Loucy (cell line): ENCODE data around the gene MAML3.
A peak's percentile ranks its signal among the peaks of the same experiment; 100 is the strongest.

Experiments
- H2AFZ ChIP-seq: fragments of 200-600 bp; sonication (generic); 2 replicates; pipeline ENCODE4 v1.6.0; 2016; ENCODE audit warnings: antibody characterized with exemption, mild to moderate bottlenecking, low read length, moderate library complexity
- H3F3A ChIP-seq: fragments of 200-600 bp; 2 replicates; pipeline ENCODE4 v1.6.0; 2016; ENCODE audit warnings: antibody characterized with exemption, low read depth, mild to moderate bottlenecking
- H3K27me3 ChIP-seq: fragments of 200-600 bp; sonication (generic); 2 replicates; pipeline ENCODE4 v1.6.1; 2014; ENCODE audit warnings: low read length, mild to moderate bottlenecking; ENCODE audit not compliant: insufficient read depth, poor library complexity, severe bottlenecking
- H3K36me3 ChIP-seq: fragments of 200-600 bp; sonication (generic); 2 replicates; pipeline ENCODE4 v1.6.1; 2016; ENCODE audit warnings: low read length; ENCODE audit not compliant: insufficient read depth
- H3K4me1 ChIP-seq: fragments of 200-600 bp; sonication (generic); 2 replicates; pipeline ENCODE4 v1.5.1; 2014; ENCODE audit warnings: low read length, mild to moderate bottlenecking; ENCODE audit not compliant: insufficient read depth, poor library complexity, severe bottlenecking
- H3K4me2 ChIP-seq: fragments of 200-600 bp; sonication (generic); 2 replicates; pipeline ENCODE4 v1.6.0; 2014; ENCODE audit warnings: antibody characterized with exemption, low read length, low read depth, mild to moderate bottlenecking; ENCODE audit not compliant: poor library complexity, severe bottlenecking
- H3K4me3 ChIP-seq: fragments of 200-600 bp; sonication (generic); 2 replicates; pipeline ENCODE4 v1.5.1; 2014; ENCODE audit warnings: low read length, mild to moderate bottlenecking, mixed read lengths; ENCODE audit not compliant: poor library complexity, severe bottlenecking
- H3K79me2 ChIP-seq: fragments of 200-600 bp; sonication (generic); 2 replicates; pipeline ENCODE4 v1.6.1; 2014; ENCODE audit warnings: low read length; ENCODE audit not compliant: insufficient read depth
- H3K9ac ChIP-seq: fragments of 200-600 bp; sonication (generic); 2 replicates; pipeline ENCODE4 v1.6.0; 2014; ENCODE audit warnings: mild to moderate bottlenecking, low read depth, low read length, moderate library complexity; ENCODE audit not compliant: poor library complexity, severe bottlenecking
- H3K9me2 ChIP-seq: fragments of 200-600 bp; sonication (generic); replicated peaks from 2 replicates; pipeline ENCODE4 v1.6.1; 2016; ENCODE audit warnings: low read depth, low read length, mixed read lengths
- H3K9me3 ChIP-seq: fragments of 200-600 bp; sonication (generic); 2 replicates; pipeline ENCODE4 v1.6.1; 2014; ENCODE audit warnings: mild to moderate bottlenecking, antibody characterized with exemption, low read length, low read depth; ENCODE audit not compliant: insufficient read depth
- H4K20me1 ChIP-seq: fragments of 200-600 bp; sonication (generic); 2 replicates; pipeline ENCODE4 v1.6.0; 2014; ENCODE audit warnings: antibody characterized with exemption, low read length, mild to moderate bottlenecking; ENCODE audit not compliant: insufficient read depth, poor library complexity, severe bottlenecking
- EZH2phosphoT487 ChIP-seq: fragments of 200-600 bp; IDR thresholded peaks from 2 replicates; pipeline ENCODE4 v1.6.1; 2018; ENCODE audit warnings: antibody characterized with exemption, mild to moderate bottlenecking, moderate library complexity, borderline replicate concordance
- TF ChIP-seq, protein P1 (sequence below): fragments of 200-600 bp; sonication (generic); conservative IDR thresholded peaks from 2 replicates; pipeline ENCODE4 v1.5.1; 2014; ENCODE audit warnings: mild to moderate bottlenecking, antibody characterized with exemption, low read length

Gene MAML3

DNA sequence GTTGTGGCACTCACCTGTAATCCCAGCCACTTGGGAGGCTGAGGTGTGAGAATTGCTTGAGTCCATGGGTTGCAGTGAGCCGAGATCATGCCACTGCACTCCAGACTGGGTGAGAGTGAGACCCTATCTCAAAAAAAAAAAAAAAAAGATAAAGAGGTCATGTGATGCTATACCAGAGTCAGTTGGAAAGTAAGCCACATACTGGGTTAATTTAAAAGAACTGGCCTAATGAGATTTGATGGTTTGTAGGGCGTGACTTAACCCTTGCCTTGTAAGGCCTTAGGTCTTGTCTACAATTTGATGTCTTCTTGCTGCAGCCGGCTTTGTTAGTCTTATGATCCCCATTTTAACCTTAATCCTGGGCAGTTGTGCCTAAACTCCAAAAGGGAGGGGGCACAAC lies 483.2 kb downstream of the MAML3 start:
- peaks cover 100% of the 10 kb centered on the region for H3K79me2 ChIP-seq
- peaks cover 53% of the 10 kb centered on the region for H3K4me1 ChIP-seq
- peak overlapping the region; percentile 90 for H3K4me2 ChIP-seq

DNA sequence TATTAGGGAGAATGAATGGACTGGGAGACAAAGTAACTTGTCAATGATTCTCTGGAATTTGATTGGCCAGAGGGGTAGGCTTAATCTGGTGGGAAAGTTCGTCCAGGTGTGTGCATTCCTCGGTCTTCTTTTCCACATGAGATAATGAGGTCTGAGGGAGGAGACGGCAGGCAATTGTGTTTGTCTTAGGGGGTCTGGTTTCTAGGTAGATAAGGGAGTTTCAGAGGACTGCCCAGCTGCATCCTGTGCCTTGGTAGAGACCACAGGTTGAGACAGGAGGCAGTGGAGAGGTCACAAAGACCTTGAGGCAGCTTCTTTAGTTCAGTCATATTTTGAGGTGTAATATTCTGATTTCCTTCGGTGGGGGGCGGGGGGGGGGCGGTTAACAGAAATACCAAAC lies 484.1 kb downstream of the MAML3 start:
- H3K36me3 ChIP-seq: peaks cover 7% of the 10 kb centered on the region
- TF ChIP-seq EZH2phosphoT487: no peak
- TF ChIP-seq, protein P1, sequence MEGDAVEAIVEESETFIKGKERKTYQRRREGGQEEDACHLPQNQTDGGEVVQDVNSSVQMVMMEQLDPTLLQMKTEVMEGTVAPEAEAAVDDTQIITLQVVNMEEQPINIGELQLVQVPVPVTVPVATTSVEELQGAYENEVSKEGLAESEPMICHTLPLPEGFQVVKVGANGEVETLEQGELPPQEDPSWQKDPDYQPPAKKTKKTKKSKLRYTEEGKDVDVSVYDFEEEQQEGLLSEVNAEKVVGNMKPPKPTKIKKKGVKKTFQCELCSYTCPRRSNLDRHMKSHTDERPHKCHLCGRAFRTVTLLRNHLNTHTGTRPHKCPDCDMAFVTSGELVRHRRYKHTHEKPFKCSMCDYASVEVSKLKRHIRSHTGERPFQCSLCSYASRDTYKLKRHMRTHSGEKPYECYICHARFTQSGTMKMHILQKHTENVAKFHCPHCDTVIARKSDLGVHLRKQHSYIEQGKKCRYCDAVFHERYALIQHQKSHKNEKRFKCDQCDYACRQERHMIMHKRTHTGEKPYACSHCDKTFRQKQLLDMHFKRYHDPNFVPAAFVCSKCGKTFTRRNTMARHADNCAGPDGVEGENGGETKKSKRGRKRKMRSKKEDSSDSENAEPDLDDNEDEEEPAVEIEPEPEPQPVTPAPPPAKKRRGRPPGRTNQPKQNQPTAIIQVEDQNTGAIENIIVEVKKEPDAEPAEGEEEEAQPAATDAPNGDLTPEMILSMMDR: no peak
- peak overlapping the region; percentile 98 for H3K4me3 ChIP-seq
- no peak overlapping the region for H2AFZ ChIP-seq
- H3K4me2 ChIP-seq: peak overlapping the region; percentile 90
- peaks cover 98% of the 10 kb centered on the region for H3K79me2 ChIP-seq
- no peaks in the 10 kb centered on the region for H3K27me3 ChIP-seq
- no peaks in the 10 kb centered on the region for H3F3A ChIP-seq
- peak overlapping the region; percentile 99 for H3K9ac ChIP-seq
- peaks cover 15% of the 10 kb centered on the region for H4K20me1 ChIP-seq
- no peaks in the 10 kb centered on the region for H3K9me3 ChIP-seq
- H3K9me2 ChIP-seq: no peaks in the 10 kb centered on the region
- peaks cover 60% of the 10 kb centered on the region for H3K4me1 ChIP-seq

More for the DNA sequence above, 483.2 kb downstream of the MAML3 start:
- H3K9ac ChIP-seq: peak overlapping the region; percentile 3
- no peak overlapping the region for H2AFZ ChIP-seq
- H4K20me1 ChIP-seq: peaks cover 17% of the 10 kb centered on the region
- no peaks in the 10 kb centered on the region for H3F3A ChIP-seq
- no peaks in the 10 kb centered on the region for H3K9me2 ChIP-seq
- H3K27me3 ChIP-seq: no peaks in the 10 kb centered on the region
- no peak for TF ChIP-seq EZH2phosphoT487
- TF ChIP-seq, protein P1: no peak
- peak overlapping the region; percentile 98 for H3K4me3 ChIP-seq
- no peaks in the 10 kb centered on the region for H3K9me3 ChIP-seq
- H3K36me3 ChIP-seq: peaks cover 7% of the 10 kb centered on the region

DNA sequence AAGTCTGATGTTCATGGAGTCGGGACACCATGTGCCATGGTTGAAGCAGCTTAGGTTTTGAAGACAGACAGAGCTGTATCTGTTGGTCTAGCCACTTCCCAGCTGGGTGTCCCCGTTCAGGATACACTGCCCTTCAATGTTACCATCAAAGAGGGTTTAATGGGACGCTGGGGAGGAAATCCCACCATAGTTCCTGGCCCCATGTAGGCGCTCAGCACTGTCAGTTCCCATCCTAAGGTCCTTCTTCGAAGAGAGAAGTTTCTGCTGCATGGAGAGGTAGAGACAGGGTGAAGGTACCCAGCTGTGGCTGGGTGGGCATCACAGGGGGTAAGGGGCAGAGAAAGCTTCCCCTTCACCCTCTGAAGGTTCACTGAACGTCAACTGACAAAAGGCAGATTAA lies 484.6 kb downstream of the MAML3 start:
- Histone ChIP-seq H3K9me3 (no peaks in the 10 kb centered on the region), H3K9me2 (no peaks in the 10 kb centered on the region), H3K79me2 (peaks cover 94% of the 10 kb centered on the region), H3F3A (no peaks in the 10 kb centered on the region), H3K4me2 (peak overlapping the region; percentile 90), H3K27me3 (no peaks in the 10 kb centered on the region), H3K4me3 (peak overlapping the region; percentile 98), H3K4me1 (peaks cover 62% of the 10 kb centered on the region), H3K9ac (peak overlapping the region; percentile 99), H2AFZ (no peak overlapping the region), H4K20me1 (peaks cover 14% of the 10 kb centered on the region), H3K36me3 (peaks cover 7% of the 10 kb centered on the region)
- TF ChIP-seq, protein P1: no peak
- TF ChIP-seq EZH2phosphoT487: no peak
